WTC11 (cell line): ENCODE measurements around the gene DTNBP1. TPM values are rescaled to one million over a fixed set of nuclear protein-coding genes. Genes with fewer than 3 reads are reported as not detected.
A peak's percentile ranks its signal among the peaks of the same experiment; 100 is the strongest.

Source experiments
- ATAC-seq: fragments of 200-7000 bp; cut with Tn5 transposase; 2 replicates; pipeline ENCODE4 v1.10.0; 2021; ENCODE audit warnings: mild to moderate bottlenecking, moderate library complexity
- CTCF ChIA-PET: fragments of 300-600 bp; sonication (Branson Sonifier 250); formaldehyde crosslinking; loops from one replicate; lab custom pipeline; 2021; ENCODE audit warnings: antibody characterized with exemption; lab: Charles Lee
- POLR2A ChIA-PET: fragments of 350-600 bp; sonication (Branson Sonifier 250); formaldehyde crosslinking; loops from one replicate; lab custom pipeline; 2021; ENCODE audit warnings: antibody characterized with exemption; lab: Charles Lee
- DNase-seq: peaks from one replicate; pipeline ENCODE4 v3.0.0; 2021; ENCODE audit warnings: low spot score
- H3K27ac Mint-ChIP-seq: 2 replicates; pipeline ENCODE4 v1.8.0; 2021; ENCODE audit warnings: mixed read lengths
- H3K27me3 Mint-ChIP-seq: 2 replicates; pipeline ENCODE4 v1.8.0; 2021; ENCODE audit warnings: low read depth, mild to moderate bottlenecking, moderate library complexity, mixed read lengths
- H3K36me3 Mint-ChIP-seq: 2 replicates; pipeline ENCODE4 v1.8.0; 2021; ENCODE audit warnings: mixed read lengths
- H3K4me1 Mint-ChIP-seq: 2 replicates; pipeline ENCODE4 v1.8.0; 2022; ENCODE audit warnings: mixed read lengths
- H3K4me3 Mint-ChIP-seq: 2 replicates; pipeline ENCODE4 v1.8.0; 2021; ENCODE audit warnings: mild to moderate bottlenecking, moderate library complexity, mixed read lengths
- H3K9me3 Mint-ChIP-seq: 2 replicates; pipeline ENCODE4 v1.8.0; 2021; ENCODE audit warnings: mixed read lengths
- AFF4 ChIP-seq: sonication (generic); formaldehyde crosslinking; IDR thresholded peaks from 2 replicates; pipeline ENCODE4 v1.8.1; 2023; ENCODE audit warnings: mild to moderate bottlenecking, missing genetic modification reagents, borderline replicate concordance
- ATF6 ChIP-seq: sonication (generic); formaldehyde crosslinking; IDR thresholded peaks from 2 replicates; pipeline ENCODE4 v1.8.1; 2023; ENCODE audit warnings: mild to moderate bottlenecking, missing genetic modification reagents
- CDX4 ChIP-seq: fragments of 250-450 bp; sonication (Bioruptor Pico); IDR thresholded peaks from 2 replicates; pipeline ENCODE4 v1.9.0; 2021; ENCODE audit warnings: moderate library complexity, mild to moderate bottlenecking, inconsistent platforms, borderline replicate concordance
- E2F1 ChIP-seq: sonication (generic); formaldehyde crosslinking; IDR thresholded peaks from 2 replicates; pipeline ENCODE4 v1.8.0; 2022; ENCODE audit warnings: mild to moderate bottlenecking, missing genetic modification reagents
- ELF4 ChIP-seq: sonication (generic); formaldehyde crosslinking; IDR thresholded peaks from 2 replicates; pipeline ENCODE4 v1.8.1; 2022; ENCODE audit warnings: low read depth, mild to moderate bottlenecking, moderate library complexity, missing genetic modification reagents
- EMX1 ChIP-seq: fragments of 250-450 bp; sonication (Bioruptor Pico); IDR thresholded peaks from 2 replicates; pipeline ENCODE4 v1.8.0; 2021; ENCODE audit warnings: mild to moderate bottlenecking
- FOXP1 ChIP-seq: sonication (generic); formaldehyde crosslinking; IDR thresholded peaks from 2 replicates; pipeline ENCODE4 v1.8.0; 2022; ENCODE audit warnings: missing genetic modification reagents, mild to moderate bottlenecking, moderate library complexity, borderline replicate concordance
- GABPB1 ChIP-seq: sonication (generic); formaldehyde crosslinking; IDR thresholded peaks from 2 replicates; pipeline ENCODE4 v1.8.1; 2023; ENCODE audit warnings: mild to moderate bottlenecking, missing genetic modification reagents
- GTF2I ChIP-seq: fragments of 250-450 bp; sonication (Bioruptor Pico); conservative IDR thresholded peaks from 2 replicates; pipeline ENCODE4 v1.4.0; 2021; ENCODE audit warnings: mild to moderate bottlenecking
- IRF2 ChIP-seq: sonication (generic); formaldehyde crosslinking; IDR thresholded peaks from 2 replicates; pipeline ENCODE4 v1.8.0; 2022; ENCODE audit warnings: low read depth, missing genetic modification reagents, borderline replicate concordance
- JUN ChIP-seq: sonication (generic); formaldehyde crosslinking; IDR thresholded peaks from 2 replicates; pipeline ENCODE4 v1.8.0; 2023; ENCODE audit warnings: mild to moderate bottlenecking, missing genetic modification reagents
- MAX ChIP-seq: sonication (generic); formaldehyde crosslinking; IDR thresholded peaks from 2 replicates; pipeline ENCODE4 v1.8.0; 2022; ENCODE audit warnings: mild to moderate bottlenecking, missing genetic modification reagents
- RELA ChIP-seq: sonication (generic); formaldehyde crosslinking; IDR thresholded peaks from 2 replicates; pipeline ENCODE4 v1.8.1; 2022; ENCODE audit warnings: missing genetic modification reagents, mild to moderate bottlenecking, borderline replicate concordance
- TEAD4 ChIP-seq: sonication (generic); formaldehyde crosslinking; IDR thresholded peaks from 2 replicates; pipeline ENCODE4 v1.8.0; 2022; ENCODE audit warnings: mild to moderate bottlenecking, missing genetic modification reagents
- USF1 ChIP-seq: sonication (generic); formaldehyde crosslinking; IDR thresholded peaks from 2 replicates; pipeline ENCODE4 v1.8.0; 2022; ENCODE audit warnings: mild to moderate bottlenecking, missing genetic modification reagents
- ZMAT4 ChIP-seq: fragments of 250-450 bp; sonication (Bioruptor Pico); IDR thresholded peaks from 2 replicates; pipeline ENCODE4 v1.9.0; 2021; ENCODE audit warnings: mild to moderate bottlenecking
- ZNF121 ChIP-seq: sonication (generic); formaldehyde crosslinking; IDR thresholded peaks from 2 replicates; pipeline ENCODE4 v1.8.0; 2023; ENCODE audit warnings: missing genetic modification reagents
- ZNF425 ChIP-seq: fragments of 250-450 bp; sonication (Bioruptor Pico); conservative IDR thresholded peaks from 2 replicates; pipeline ENCODE4 v1.9.0; 2021; ENCODE audit warnings: mild to moderate bottlenecking
- ZNF532 ChIP-seq: fragments of 250-450 bp; sonication (Bioruptor Pico); IDR thresholded peaks from 2 replicates; pipeline ENCODE4 v1.9.0; 2021; ENCODE audit warnings: mild to moderate bottlenecking, borderline replicate concordance
- total RNA-seq: library from RNA; stranded (reverse); gene quantifications from 3 replicates; pipeline ENCODE4 v1.2.3, GENCODE V29; 2021

Gene DTNBP1
- total RNA-seq, 1 experiment from 2014 or later: 15.1 TPM

- Mint-ChIP-seq H3K4me1 (peaks cover 29% of the 10 kb centered on the region), H3K4me3 (no peak overlapping the region), H3K27ac (peak overlapping the region; percentile 28), H3K27me3 (no peaks in the 10 kb centered on the region), H3K36me3 (peaks cover 90% of the 10 kb centered on the region), H3K9me3 (peaks cover 8% of the 10 kb centered on the region)
- ChIA-PET POLR2A (no interaction called here), CTCF (interaction anchor here (1.0 kb wide), 1 partner anchor 8 kb away, joined by 3 read pairs; no protein-coding TSS in a partner anchor)
- no peak for DNase-seq
- TF ChIP-seq ZMAT4 (CRISPR knock-in tag) (no peak), IRF2 (no peak), E2F1 (no peak), GABPB1 (CRISPR knock-in tag) (no peak), AFF4 (CRISPR knock-in tag) (no peak), EMX1 (CRISPR knock-in tag) (no peak)
- no peak for ATAC-seq
These were observed 143.1 kb downstream of the DTNBP1 start for GRCh38 chr6:15519681-15520080.

- H3K27me3 Mint-ChIP-seq: no peaks in the 10 kb centered on the region
- TF ChIP-seq ELF4 (CRISPR knock-in tag): no peak
- TF ChIP-seq ZNF121: no peak
- TF ChIP-seq ZNF532 (CRISPR knock-in tag): no peak
- TF ChIP-seq CDX4 (CRISPR knock-in tag): no peak
- TF ChIP-seq GTF2I (CRISPR knock-in tag): no peak
- no peak for TF ChIP-seq JUN
- TF ChIP-seq USF1 (CRISPR knock-in tag): no peak
- TF ChIP-seq MAX (CRISPR knock-in tag): no peak
- TF ChIP-seq ZNF425 (CRISPR knock-in tag): no peak
- TF ChIP-seq ATF6: no peak
- TF ChIP-seq FOXP1 (CRISPR knock-in tag): no peak
- TF ChIP-seq TEAD4 (CRISPR knock-in tag): no peak
- no peak for TF ChIP-seq RELA
These were observed 143.9 kb downstream of the DTNBP1 start for GRCh38 chr6:15518878-15519277.

More at GRCh38 chr6:15518878-15519277, 143.9 kb downstream of the DTNBP1 start:
- Mint-ChIP-seq H3K4me3 (no peak overlapping the region), H3K9me3 (peaks cover 4% of the 10 kb centered on the region), H3K36me3 (peaks cover 90% of the 10 kb centered on the region), H3K4me1 (peaks cover 31% of the 10 kb centered on the region), H3K27ac (peak overlapping the region; percentile 28)
- ATAC-seq (no peak), DNase-seq (no peak)
- ChIA-PET CTCF (no interaction called here), POLR2A (interaction anchor here (0.6 kb wide), 1 partner anchor 175 kb away, joined by 5 read pairs; no protein-coding TSS in a partner anchor)
